ENCODE measurements around the gene B4GALNT2. TPM values are rescaled to one million over a fixed set of nuclear protein-coding genes. Genes with fewer than 3 reads are reported as not detected.

Gene B4GALNT2
- total RNA-seq, 1 donor from 2014 or later: not detected

GRCh38 chr17:49213399-49213798 is 80.8 kb downstream of the B4GALNT2 start:
- no peak for DNase-seq (ENCODE audit: extremely low spot score in 2 of 2)
- H3K4me1 ChIP-seq: peaks cover 33% of the 10 kb centered on the region
- H3K36me3 ChIP-seq: no peaks in the 10 kb centered on the region
- H3K27ac ChIP-seq: peak overlapping the region; percentile 9
- TF ChIP-seq CTCF (IDR thresholded peaks at IDR 0.05) (no peak), POLR2AphosphoS5 (IDR thresholded peaks at IDR 0.05; ENCODE audit: insufficient read depth in 1 of 2, low read depth in 1 of 2) (no peak), POLR2A (IDR thresholded peaks at IDR 0.05) (no peak)
- H3K9me3 ChIP-seq: no peaks in the 10 kb centered on the region
- H3K4me3 ChIP-seq: no peak overlapping the region
- no peaks in the 10 kb centered on the region for H3K27me3 ChIP-seq
- intact Hi-C loops (cut with DNase I): no loop called here

GRCh38 chr17:49213847-49214246 is 81.3 kb downstream of the B4GALNT2 start:
- H3K27me3 ChIP-seq: no peaks in the 10 kb centered on the region
- no peaks in the 10 kb centered on the region for H3K36me3 ChIP-seq
- no peaks in the 10 kb centered on the region for H3K9me3 ChIP-seq
- TF ChIP-seq CTCF (IDR thresholded peaks at IDR 0.05): no peak
- no peak for TF ChIP-seq POLR2A (IDR thresholded peaks at IDR 0.05)
- TF ChIP-seq POLR2AphosphoS5 (IDR thresholded peaks at IDR 0.05; ENCODE audit: insufficient read depth in 1 of 2, low read depth in 1 of 2): no peak
- peak overlapping the region; percentile 9 for H3K27ac ChIP-seq
- no peak overlapping the region for H3K4me3 ChIP-seq
- H3K4me1 ChIP-seq: peaks cover 33% of the 10 kb centered on the region
- DNase-seq (ENCODE audit: extremely low spot score in 2 of 2): no peak
- intact Hi-C loops (cut with DNase I): no loop called here

- Histone ChIP-seq H3K4me1 (peaks cover 32% of the 10 kb centered on the region), H3K9me3 (no peaks in the 10 kb centered on the region), H3K4me3 (no peak overlapping the region), H3K27ac (peak overlapping the region; percentile 9), H3K27me3 (no peaks in the 10 kb centered on the region), H3K36me3 (no peaks in the 10 kb centered on the region)
- no peak for DNase-seq (ENCODE audit: extremely low spot score in 2 of 2)
- peak in 1 of 2 donors; percentile 22 for TF ChIP-seq POLR2AphosphoS5 (IDR thresholded peaks at IDR 0.05; ENCODE audit: insufficient read depth in 1 of 2, low read depth in 1 of 2)
- TF ChIP-seq POLR2A (IDR thresholded peaks at IDR 0.05): no peak
- intact Hi-C loops (cut with DNase I): no loop called here
These were observed 82.2 kb downstream of the B4GALNT2 start for GRCh38 chr17:49214676-49215360.

- H3K9me3 ChIP-seq: no peaks in the 10 kb centered on the region
- H3K27ac ChIP-seq: peak overlapping the region; percentile 0
- TF ChIP-seq CTCF (IDR thresholded peaks at IDR 0.05) (no peak), POLR2AphosphoS5 (IDR thresholded peaks at IDR 0.05; ENCODE audit: insufficient read depth in 1 of 2, low read depth in 1 of 2) (no peak), POLR2A (IDR thresholded peaks at IDR 0.05) (no peak)
- no peak for DNase-seq (ENCODE audit: extremely low spot score in 2 of 2)
- H3K4me3 ChIP-seq: no peak overlapping the region
- H3K36me3 ChIP-seq: no peaks in the 10 kb centered on the region
- intact Hi-C loops (cut with DNase I): no loop called here
- H3K4me1 ChIP-seq: peaks cover 27% of the 10 kb centered on the region
- no peaks in the 10 kb centered on the region for H3K27me3 ChIP-seq
These were observed 83.9 kb downstream of the B4GALNT2 start for GRCh38 chr17:49216482-49216881.

GRCh38 chr17:49216953-49217650 is 84.5 kb downstream of the B4GALNT2 start:
- no peaks in the 10 kb centered on the region for H3K36me3 ChIP-seq
- H3K4me3 ChIP-seq: no peak overlapping the region
- intact Hi-C loops (cut with DNase I): no loop called here
- TF ChIP-seq CTCF (IDR thresholded peaks at IDR 0.05): no peak
- peak in 1 of 2 donors; percentile 32 for TF ChIP-seq POLR2AphosphoS5 (IDR thresholded peaks at IDR 0.05; ENCODE audit: insufficient read depth in 1 of 2, low read depth in 1 of 2)
- H3K27ac ChIP-seq: peak overlapping the region; percentile 21
- H3K27me3 ChIP-seq: no peaks in the 10 kb centered on the region
- DNase-seq (ENCODE audit: extremely low spot score in 2 of 2): no peak
- H3K4me1 ChIP-seq: peaks cover 27% of the 10 kb centered on the region
- H3K9me3 ChIP-seq: no peaks in the 10 kb centered on the region
